Stimulated activated CD8-positive, alpha-beta memory T cell treated with anti-CD3 and anti-CD28 coated beads, Interleukin-15, amount 100 ng/mL, for 24 hours (primary cell): Measurements from ENCODE around the gene TMEM127.
"Not testable (repeated sequence)": the region's sequence is repeated elsewhere in the genome, so short reads cannot be mapped to it uniquely, and the experiment has no call there.

ENCODE experiments used
- DNase-seq: peaks from one replicate; pipeline ENCODE4 v3.0.0-alpha.2; 2020; ENCODE audit warnings: low read depth

TMEM127 gene, protein sequence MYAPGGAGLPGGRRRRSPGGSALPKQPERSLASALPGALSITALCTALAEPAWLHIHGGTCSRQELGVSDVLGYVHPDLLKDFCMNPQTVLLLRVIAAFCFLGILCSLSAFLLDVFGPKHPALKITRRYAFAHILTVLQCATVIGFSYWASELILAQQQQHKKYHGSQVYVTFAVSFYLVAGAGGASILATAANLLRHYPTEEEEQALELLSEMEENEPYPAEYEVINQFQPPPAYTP

DNA sequence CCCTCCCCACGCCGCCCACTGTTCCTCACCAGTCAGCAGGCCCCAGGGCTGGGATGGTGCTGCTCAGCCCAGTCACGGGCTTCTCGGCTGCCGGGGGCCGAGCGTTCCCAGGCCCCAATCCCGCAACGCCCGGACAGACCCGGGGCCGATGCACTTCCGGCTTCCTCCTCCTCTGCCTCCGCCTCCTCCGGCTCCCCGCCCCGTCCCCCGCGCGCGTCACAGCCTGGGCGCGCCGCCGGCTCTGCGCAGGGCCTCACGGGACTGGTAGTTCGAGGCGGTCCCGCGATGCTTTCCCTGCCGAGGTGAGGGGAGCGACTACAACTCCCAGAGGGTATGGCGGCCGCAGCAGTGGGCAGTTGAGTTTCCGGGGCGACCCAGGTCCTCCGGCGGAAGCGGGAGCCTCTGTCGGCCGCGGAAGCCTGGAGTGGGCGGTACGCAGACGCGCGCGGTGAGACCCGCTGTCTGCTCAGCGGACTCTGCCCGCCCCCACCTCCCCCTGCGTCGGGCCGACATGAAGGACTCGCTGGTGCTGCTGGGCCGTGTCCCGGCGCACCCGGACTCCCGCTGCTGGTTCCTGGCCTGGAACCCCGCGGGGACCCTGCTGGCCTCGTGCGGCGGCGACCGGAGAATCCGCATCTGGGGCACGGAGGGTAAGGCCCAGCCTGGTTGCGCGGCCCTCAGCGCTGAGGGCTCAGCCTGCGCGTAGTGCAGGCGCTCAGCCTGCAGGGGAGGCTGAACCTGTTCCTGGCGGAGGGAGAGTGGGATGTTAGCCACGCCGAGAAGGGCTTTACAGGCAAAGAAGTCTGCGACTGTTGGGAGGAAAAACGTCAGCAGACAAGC lies at the start of gene TMEM127, which contains the start of gene CIAO1:
Gene TMEM127, minus strand, starts transcription at position 158 of the 840 bp plus-strand sequence. CDS start 616 bp downstream, outside the sequence.
Gene CIAO1, plus strand, starts transcription at position 386 of the 840 bp plus-strand sequence. Its CDS starts 126 bp downstream, at position 512.
- peak; percentile 90 for DNase-seq

DNA sequence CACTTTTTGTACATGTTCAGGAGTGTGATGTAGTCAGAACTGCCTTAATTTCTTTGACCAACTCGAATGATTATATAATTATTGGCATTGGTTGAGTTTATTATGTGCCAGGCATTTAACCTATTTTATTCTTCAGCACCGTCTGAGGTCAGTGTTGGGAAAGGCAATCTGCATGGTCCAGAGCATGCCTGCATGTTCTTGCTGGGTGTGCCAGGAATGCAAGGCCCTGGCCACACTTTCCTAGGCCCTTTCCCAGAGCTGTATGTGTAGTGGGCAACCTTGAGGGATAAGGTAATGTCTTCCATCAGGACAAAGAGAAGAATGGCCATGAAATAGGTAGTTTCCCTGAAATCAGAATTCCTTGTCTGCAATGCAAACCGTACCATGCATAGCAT lies 49.2 kb upstream of the TMEM127 start:
- DNase-seq: no peak

DNA sequence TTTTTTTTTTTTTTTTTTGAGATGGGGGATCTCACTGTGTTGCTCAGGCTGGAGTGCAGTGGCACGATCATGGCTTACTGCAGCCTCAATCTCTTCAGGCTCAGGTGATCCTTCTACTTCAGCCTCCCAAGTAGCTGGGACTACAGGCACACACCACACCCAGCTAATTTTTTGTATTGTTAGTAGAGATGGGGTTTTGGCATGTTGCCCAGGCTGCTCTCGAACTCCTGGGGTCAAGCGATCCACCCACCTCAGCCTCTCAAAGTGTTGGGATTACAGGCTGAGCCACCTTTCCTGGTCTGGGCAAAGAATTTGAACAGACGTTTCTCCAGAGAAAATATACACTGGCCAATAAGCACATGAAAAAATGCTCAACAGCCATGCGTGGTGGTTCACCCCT lies 42.5 kb upstream of the TMEM127 start:
- DNase-seq: no peak

DNA sequence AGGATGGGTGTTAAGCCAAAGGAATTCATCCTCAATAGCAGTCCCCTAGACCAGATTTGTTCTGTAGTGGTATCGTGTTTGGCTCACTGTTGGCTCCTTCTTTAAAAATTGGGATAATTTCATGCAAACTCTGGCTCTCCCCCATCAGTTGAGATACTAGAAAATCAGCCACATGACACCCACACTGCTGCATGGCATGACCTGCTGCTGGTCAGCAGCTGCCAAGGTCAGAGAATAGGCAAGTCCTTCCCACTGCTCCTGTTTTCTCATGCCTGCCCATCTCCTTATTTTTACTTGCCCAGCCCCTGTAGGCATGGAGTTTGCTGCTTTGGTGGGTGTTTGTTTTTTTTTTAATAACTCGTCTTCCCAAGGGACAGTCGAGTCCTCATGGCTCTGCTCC lies 40.6 kb upstream of the TMEM127 start:
- no peak for DNase-seq

DNA sequence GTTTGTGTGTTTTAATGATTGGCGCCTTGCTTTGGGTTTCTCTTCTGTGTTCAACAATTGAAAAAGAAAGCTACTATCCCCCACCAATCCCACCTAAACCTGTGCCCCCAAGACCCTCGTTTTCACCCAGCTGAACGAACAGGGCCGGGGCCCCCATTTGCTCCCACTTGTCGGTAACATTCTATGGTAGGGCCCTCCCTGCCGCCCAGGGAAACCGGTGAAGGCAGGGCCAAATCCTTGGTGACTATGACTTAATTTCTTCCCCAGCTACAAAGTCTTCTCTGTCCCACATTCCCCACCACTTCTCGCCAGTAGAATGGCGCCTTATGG lies 40.1 kb upstream of the TMEM127 start:
- DNase-seq: no peak

DNA sequence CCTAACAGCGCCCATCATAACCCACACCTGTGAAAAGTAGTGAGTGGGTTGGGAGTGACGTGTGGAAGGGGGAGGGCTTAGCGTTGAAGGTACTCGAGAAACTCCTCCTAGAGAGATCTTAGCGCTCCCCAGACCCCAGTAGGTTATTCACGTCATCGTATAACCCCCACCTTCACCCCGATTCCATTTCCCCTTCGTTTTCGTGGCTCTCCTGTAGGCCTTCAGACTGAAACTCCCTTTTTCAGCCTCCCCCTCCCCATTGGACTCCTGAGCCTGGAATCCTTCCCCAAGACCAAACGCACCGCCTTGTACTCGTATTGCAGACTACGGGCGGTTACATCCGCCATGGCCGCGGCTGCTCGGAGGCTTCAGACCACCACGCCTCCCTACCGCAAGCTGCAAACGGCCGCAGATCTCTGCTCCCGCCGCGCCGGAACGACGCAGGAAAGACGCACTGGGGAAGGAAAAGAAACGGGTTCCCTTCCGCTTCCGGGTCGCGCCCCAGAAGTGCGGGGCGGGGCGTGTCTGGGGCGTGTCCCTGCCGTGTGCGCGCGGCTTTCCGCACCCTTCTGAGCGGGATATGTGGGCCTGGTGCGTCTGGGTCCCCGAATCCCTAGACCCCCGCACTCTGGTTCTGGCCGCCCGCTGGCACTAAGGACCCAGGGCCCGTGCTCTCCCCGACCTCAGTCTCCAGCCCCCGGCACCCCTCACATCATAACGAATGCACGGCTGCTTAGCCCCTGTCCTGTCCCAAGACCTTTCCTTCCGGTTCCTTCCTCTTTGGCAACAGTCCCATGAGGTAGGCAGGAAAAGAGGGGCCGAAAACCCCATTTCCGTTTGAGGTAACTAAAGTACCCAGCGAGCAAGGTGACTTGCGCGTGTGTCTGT lies 39.5 kb upstream of the TMEM127 start, which contains the start of gene SNRNP200:
Gene SNRNP200, minus strand, starts transcription at position 456 of the 888 bp plus-strand sequence. Its CDS starts 109 bp downstream, at position 347.
- peak; percentile 88 for DNase-seq

DNA sequence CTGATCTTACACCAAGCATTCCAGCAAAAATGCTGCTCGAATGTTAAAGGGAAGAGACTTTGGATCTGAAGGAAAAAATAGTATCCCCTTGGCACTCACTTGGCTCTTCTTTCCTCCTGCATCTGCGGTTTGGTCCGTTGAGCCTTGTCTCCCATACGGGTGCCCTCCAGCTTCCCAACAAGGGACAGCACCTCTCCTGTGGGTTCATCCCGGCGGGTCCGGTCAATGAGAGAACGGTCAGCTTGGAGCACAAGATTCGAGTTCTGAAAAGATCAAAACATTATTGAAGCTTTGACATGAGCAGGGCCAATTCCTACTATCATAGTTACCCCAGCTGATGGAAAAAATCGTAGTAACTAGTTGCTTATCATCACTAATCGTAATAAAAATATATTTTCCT lies 38.8 kb upstream of the TMEM127 start:
- DNase-seq: no peak

DNA sequence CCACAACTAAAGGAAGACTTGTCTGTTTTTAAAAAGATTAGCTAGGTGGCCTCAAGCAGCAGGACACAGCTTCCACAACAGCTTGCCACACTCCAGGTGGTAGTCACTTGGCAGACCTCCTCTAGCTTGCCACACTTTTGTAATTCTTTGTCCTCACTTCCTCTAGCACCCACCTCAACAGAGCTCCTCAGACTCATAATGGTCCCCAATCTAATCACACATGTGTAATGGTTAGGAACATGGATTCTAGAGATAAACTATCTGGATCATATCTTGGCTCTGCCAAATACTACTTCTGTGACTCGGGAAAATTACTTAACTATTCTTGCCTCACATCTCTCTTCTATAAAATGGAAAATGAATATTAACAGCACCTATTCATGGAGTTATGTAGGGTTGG lies 36.1 kb upstream of the TMEM127 start:
- no peak for DNase-seq

DNA sequence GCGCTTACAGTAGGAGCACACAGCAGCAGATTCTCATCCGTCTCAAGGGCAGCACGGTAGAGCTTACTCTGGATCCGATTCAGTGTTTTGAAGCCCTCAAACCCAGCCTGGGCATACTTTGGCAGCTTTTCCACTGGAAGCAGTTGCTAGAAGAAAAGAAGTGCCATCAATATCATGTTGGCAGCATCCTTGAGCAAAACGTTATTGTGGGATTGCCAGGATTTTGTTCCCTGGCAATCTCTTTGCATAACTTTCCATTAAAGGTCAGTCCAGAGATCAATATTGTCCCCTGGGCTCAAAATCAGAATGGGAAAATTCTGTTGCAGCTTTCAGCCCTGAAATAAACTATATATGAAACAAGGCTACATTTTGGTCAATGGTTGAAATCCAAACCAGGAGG lies 31.1 kb upstream of the TMEM127 start:
- no peak for DNase-seq

DNA sequence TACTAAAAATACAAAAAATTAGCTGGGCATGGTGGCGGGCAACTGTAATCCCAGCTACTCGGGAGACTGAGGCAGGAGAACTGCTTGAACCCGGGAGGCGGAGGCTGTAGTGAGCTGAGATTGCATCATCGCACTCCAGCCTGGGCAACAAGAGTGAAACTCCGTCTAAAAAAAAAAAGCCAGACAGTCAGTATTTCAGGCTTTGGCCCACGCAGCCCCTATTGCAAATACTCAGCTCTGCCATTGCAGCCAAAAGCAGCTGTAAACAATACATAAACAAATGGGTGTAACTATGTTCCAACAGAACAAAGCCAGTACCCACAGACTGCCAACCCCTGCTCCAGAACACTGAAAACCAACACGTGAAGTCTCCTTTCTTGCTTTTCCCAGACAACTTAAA lies 28.5 kb upstream of the TMEM127 start:
- not testable (repeated sequence) for DNase-seq

DNA sequence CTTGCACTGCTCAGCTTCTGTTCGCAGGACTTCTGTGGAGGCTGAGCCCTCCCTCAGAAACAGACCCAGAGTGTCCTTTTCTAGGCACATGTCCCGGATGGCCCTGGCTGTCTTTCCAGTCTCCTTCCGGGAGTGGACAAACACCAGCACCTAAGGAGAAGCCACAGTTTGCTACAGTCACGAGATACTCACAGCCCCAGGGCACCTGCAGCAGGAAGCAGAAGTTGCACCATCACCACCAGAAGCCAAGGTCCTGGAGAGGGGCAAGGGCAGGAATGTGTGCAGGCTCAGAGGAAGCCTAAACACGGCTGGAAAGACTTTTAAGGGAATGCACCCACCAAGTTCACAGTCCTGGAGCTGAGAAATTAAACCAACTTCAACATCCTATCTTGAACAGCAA lies 26.0 kb upstream of the TMEM127 start:
- no peak for DNase-seq

DNA sequence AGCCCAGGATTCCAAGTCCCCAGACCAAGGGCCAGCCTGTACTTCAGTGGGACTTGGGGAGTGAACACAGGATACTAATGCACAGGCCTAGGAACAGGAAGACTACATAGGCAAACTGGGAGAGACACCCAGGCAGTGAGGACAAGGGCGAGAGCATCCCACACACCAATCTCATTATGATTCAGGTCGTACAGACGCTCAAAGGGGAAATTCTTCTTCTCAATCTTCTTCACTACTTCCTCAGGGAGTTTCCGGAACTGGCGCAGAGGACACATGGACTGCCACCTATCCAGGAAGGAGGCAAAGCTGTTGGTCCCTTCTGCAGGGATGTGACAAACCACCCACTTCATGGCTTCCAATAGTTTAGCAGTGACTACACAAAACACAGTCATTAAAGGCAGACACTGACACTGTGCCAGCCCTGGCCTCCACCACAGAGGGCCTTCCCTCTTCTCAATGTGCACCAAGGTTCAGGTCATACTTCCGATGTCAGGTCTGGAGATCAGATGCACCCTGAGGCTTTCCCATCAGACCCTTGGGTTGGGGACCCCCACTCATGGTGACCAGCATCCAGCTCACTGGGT lies 21.6 kb upstream of the TMEM127 start:
- DNase-seq: no peak

DNA sequence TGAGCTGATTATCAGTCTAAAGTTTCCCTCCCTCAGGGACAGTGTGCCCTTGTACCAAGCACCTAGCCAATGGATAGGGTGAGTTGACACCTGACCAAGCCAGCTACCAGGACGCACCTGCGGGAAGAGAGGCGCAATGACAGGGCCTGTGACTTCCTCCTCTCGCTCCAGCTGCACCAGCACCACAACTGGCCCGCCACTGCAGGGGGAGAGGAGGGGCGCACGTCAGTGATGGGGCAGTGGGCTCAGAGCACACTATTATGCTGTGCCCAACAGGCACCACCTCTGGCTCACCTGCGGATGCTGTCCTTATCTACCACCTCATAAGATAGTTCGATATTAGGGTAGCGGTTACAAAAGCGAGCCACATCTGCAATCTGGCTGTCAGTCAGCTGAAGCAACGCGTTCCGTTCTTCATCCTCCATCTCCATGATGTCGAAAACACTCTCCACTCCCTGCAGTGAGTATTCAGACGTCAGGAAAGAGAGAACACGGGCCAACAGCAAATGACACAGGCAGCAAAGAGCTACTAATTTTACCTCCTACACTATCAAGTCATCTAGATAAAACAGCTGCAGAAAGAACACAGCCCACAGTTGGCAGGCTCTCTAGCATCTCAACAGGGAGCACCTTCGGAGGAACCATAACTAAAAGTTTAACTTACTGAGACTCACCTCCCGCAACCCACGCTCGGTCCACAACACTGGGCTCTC lies 11.1 kb upstream of the TMEM127 start:
- DNase-seq: no peak

DNA sequence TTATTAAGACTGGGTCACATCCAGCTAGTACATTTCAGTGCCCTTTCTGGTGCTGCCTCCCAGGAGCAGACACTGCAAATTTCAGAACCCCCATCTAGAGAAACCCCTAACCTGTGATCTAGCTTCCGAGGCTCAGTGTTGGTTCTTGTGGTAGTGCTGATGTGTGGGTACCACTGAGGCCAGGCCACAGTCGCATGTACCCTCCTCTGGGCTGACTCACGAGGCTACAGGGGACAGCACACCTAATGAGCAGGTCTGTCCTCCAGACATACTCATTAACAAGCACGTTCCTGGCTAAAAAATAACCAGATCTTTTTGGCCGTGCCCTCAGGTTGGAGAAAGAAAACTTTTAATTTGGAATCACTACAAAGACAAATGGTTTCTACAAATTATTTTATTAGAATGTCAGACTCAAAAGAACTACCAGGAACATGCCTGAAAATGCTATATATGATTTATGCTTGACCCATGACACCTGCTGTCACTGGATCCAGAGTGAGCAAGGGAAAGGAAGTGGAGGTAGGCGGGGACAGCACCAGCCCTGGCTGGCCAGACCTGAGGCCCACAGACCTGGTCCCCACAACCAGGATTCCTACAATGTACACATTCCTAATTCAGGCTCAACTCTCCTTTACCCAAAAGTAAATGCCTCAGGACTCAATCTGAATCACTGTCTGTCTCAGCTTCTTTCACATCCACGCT lies 8.7 kb upstream of the TMEM127 start:
- DNase-seq: no peak

DNA sequence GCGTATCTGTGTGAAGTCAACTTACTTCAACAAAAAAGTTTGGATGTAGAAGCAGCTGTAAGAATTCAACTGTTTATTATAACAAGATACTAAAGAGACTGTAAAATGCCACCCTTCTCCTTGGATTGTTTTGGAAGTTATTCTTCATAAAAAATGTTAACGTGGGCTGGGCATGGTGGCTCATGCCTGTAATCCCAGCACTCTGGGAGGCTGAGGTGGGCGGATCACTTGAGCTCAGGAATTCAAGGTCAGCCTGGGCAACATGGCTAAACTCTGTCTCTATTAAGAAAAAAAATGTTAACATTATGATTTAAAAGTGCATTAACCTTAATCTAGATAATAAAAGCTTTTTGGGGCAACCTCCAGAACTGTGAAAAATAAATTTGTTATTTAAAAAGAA lies 8.0 kb upstream of the TMEM127 start:
- no peak for DNase-seq

DNA sequence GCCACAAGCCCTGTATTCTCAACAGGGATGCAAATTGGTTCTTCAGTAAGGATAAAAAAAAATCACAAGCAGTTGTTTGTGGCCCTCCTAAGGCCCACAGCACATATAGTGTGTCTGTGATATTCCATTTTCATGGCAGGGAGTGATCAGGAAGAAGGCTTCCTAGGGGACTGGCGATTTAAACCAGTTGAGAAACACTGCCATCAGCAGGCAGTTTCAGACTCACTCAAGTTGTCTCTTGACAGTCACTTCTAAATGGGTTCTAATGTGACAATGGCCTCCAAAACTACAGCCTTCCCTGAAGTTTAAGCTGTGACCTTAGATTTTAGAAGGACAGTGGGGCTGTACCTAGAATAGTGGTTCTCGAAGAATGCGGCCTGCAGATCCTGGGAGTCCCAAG lies 6.2 kb upstream of the TMEM127 start:
- DNase-seq: no peak

DNA sequence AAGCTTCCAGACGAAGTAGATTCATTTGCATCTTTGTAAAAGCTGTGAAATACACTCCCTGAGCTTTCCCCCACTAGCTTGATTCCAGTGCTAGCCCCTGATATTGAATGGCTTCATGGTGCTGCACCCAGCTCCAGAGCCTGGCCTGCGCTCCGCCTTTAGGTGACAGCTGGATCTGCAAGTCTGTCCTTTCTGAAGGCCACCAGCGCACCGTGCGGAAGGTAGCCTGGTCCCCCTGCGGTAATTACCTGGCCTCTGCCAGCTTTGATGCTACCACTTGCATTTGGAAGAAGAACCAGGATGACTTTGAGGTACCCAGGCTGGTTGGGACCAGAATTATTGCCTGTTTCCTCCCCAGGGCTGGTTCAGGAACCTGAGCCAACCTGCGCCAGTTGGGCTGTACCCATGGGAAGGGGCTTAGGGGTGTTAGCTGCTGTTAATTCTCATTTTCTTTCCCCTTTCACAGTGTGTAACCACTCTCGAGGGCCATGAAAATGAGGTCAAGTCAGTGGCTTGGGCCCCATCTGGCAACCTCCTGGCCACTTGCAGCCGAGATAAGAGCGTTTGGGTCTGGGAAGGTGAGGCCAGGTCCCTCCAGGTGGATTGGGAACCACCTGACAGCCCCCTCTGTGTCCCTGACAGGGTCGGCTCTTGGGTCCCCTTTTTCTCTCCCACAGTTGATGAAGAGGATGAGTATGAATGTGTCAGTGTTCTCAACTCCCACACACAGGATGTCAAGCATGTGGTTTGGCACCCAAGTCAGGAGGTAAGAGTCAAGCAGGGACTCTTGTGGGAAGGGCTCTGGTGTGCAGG lies 1.6 kb upstream of the TMEM127 start:
- no peak for DNase-seq

DNA sequence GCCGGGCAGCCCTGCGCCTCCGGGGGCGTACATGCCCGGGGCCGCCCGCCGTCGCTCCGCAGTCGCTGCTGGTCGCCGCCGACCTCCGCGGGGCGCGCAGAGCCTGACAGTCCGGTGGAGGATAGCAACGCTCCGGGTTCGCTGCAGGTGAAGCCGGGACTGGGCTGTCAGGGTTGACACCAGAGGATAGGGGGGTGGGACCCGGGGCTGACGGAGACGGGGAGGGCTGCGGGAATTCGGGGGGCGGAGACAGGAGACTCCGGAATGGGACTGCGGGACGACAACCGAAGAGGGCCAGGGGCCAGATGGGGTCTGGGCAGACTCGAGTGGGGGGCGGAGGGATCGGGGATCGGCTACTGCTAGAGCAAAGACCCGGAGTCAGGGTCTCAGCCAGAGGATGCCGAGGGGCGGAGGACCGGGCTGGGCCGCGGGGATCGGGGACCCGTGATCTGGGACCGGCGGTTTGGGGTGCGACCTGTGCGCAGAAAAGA lies 403 bp downstream of the TMEM127 start:
- DNase-seq: no peak

DNA sequence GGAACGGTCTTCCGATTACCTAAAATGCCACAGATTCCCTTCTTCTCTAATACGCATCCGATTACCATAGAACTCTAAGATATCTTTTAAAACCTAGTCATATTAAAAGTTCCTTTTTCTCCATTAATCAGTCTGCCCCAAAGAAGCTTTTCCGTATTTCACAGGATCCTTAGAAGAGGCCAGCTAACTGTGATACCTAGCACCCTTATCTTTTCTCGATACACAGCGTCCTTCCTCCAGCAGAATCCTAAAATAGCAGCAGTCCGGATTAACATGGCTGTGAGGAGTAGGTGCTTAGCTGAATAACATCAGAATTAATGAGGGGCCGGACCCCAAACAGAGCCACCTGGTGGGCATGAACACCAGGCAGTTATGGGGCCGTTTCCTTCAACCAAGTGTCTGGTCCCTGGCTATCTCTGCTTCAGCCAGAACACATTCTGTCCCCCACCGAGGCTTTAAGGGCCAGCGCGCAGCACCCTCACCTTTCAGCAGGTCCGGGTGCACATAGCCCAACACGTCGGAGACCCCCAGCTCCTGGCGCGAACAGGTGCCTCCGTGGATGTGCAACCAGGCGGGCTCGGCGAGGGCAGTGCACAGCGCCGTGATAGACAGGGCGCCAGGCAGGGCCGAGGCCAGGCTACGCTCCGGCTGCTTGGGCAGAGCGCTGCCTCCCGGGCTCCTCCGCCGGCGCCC lies 995 bp downstream of the TMEM127 start:
- no peak for DNase-seq
